K562 (cell line): Measurements from ENCODE around the gene SNRPA. TPM values are rescaled to one million over a fixed set of nuclear protein-coding genes. Genes with fewer than 3 reads are reported as not detected.

Experiments used
- ARID1B ChIP-seq: fragments of 450-650 bp; IDR thresholded peaks from 2 replicates; pipeline ENCODE4 v1.6.1; 2016; ENCODE audit warnings: antibody characterized with exemption, mild to moderate bottlenecking, inconsistent platforms
- ETS2 ChIP-seq: IDR thresholded peaks from 2 replicates; pipeline ENCODE4 v1.6.1; 2016; ENCODE audit warnings: borderline replicate concordance, missing genetic modification characterization, mild to moderate bottlenecking, moderate library complexity, missing compliant biosample characterization; ENCODE audit not compliant: poor library complexity, severe bottlenecking
- HNRNPL ChIP-seq: fragments of 200-400 bp; formaldehyde crosslinking; IDR thresholded peaks from 2 replicates; pipeline ENCODE4 v1.6.1; 2017; ENCODE audit warnings: low read depth, mild to moderate bottlenecking, low read length
- KAT8 ChIP-seq: fragments of 450-650 bp; IDR thresholded peaks from 2 replicates; pipeline ENCODE4 v1.6.1; 2016; ENCODE audit warnings: low read depth, mild to moderate bottlenecking
- NCOA4 ChIP-seq: fragments of 450-650 bp; IDR thresholded peaks from 2 replicates; pipeline ENCODE4 v1.6.1; 2018; ENCODE audit warnings: mild to moderate bottlenecking; ENCODE audit not compliant: partially characterized antibody
- NR2C1 ChIP-seq, 2 experiments: fragments of 450-650 bp; IDR thresholded peaks; 2 replicates each; pipeline ENCODE4 v1.6.1; 2017; ENCODE audit warnings: mild to moderate bottlenecking in 2 of 2, antibody characterized with exemption in 1 of 2, inconsistent platforms in 1 of 2, missing compliant biosample characterization in 1 of 2, missing genetic modification characterization in 1 of 2
- POLR2AphosphoS2 ChIP-seq: IDR thresholded peaks from 2 replicates; pipeline ENCODE4 v1.6.1; 2012; ENCODE audit warnings: low read length, improper control_type of control experiment
- RCOR1 ChIP-seq, 2 experiments: IDR thresholded peaks; 2 replicates each; pipeline ENCODE4 v1.6.1; 2012; ENCODE audit warnings: low read depth in 2 of 2, low read length in 2 of 2, borderline replicate concordance in 1 of 2, improper control_type of control experiment in 1 of 2
- polyA plus RNA-seq, 8 experiments: library from polyadenylated mRNA; depleted of rRNA in 4 of 8; stranded (reverse) in 5 of 8; unstranded in 3 of 8; fragments of >200 nt; fragmentation: Nextera tagmentation in 2 of 8; fragmentation: Illumina TruSeq in 1 of 8; extraction: Ambion mirVana in 2 of 8; extraction: Trizol in 1 of 8; gene quantifications; 2 replicates each; pipeline versions ENCODE4 v1.2.1 to v1.2.3, GENCODE V29; 2011 to 2014; ENCODE audit warnings: inconsistent platforms in 1 of 8, missing spikeins in 1 of 8
- total RNA-seq, 7 experiments: library from RNA; depleted of rRNA in 6 of 7; stranded (reverse); fragments of >200 nt in 6 of 7; fragmentation: Illumina TruSeq in 2 of 7; extraction: Trizol in 2 of 7; gene quantifications; 2 replicates each; pipeline versions ENCODE4 v1.2.1 to v1.2.3, GENCODE V29; 2011 to 2021; ENCODE audit warnings: low replicate concordance in 1 of 7
- TF ChIP-seq, protein P1 (sequence below): sonication (generic); formaldehyde crosslinking; IDR thresholded peaks from 2 replicates; pipeline ENCODE4 v1.8.1; 2023; ENCODE audit warnings: mild to moderate bottlenecking, missing genetic modification reagents
- TF ChIP-seq, protein P2 (sequence below): fragments of 250-450 bp; sonication (Bioruptor Pico); IDR thresholded peaks from 2 replicates; pipeline ENCODE4 v1.8.0; 2021; ENCODE audit warnings: moderate library complexity, mild to moderate bottlenecking, inconsistent platforms
- TF ChIP-seq, protein P3 (sequence below): sonication (generic); formaldehyde crosslinking; IDR thresholded peaks from 2 replicates; pipeline ENCODE4 v1.8.1; 2023; ENCODE audit warnings: mild to moderate bottlenecking, missing genetic modification reagents
- TF ChIP-seq, protein P4 (sequence below): IDR thresholded peaks from 2 replicates; pipeline ENCODE4 v1.6.1; 2016; ENCODE audit warnings: missing genetic modification characterization, missing compliant biosample characterization
- TF ChIP-seq, protein P5 (sequence below): fragments of 250-450 bp; sonication (Bioruptor Pico); IDR thresholded peaks from 2 replicates; pipeline ENCODE4 v1.4.0; 2020
- TF ChIP-seq, protein P6 (sequence below): fragments of 450-650 bp; formaldehyde crosslinking; IDR thresholded peaks from 2 replicates; pipeline ENCODE4 v1.4.0; 2020; ENCODE audit warnings: mild to moderate bottlenecking, moderate library complexity

SNRPA gene
- total and polyA plus RNA-seq, 9 of the 15 experiments (the other 6 are each of a cell fraction or from before 2014, with no cell fraction given): 16.3 to 311 (median 193) TPM

DNA sequence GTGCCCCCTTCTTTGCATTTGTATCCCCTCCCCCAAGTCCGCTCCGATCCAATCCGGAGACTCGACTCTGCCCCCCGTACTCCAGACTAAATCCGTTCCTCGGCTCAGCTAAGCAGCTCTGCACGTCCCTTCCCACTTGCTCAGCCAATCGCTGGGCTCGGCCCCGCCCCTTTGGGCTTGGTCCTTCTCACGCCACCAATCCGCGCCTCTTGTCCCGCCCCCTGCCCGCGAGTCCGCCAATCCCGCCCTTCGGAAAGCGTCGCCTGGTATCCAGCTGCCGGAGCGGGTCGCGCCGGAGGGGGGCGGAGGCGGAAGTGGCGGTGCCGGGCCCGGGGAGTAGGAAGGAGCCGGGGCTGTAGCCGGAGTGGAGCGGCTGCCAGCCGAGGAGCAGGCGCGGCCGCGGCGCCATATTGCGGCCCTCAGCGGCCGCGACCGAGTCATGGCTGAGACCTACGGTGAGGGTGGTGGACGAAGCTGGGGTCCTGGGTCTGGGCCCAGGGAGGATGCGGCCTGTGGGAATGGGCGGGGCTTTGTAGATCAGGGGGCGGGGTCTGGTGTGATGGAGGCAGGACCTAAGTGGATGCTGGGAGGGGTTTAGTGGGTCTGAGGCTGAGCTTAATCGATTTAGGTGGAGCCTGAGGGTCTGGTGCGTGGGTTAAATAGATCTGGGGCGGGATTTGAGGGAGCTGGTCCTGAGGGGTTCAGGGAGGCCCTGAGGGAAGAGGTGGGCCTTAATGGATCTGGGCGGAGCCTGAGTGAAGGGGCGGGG is 27.1 kb downstream of the SNRPA start, which contains the start of gene RAB4B (continued):
- TF ChIP-seq RCOR1 (IDR thresholded peaks at IDR 0.05; ENCODE audit: borderline replicate concordance in 1 of 2, low read depth in 2 of 2, low read length in 2 of 2) (peak in 1 of 2 experiments; percentile 82; a peak in 1 of 4 replicates), ETS2 (tag) (no peak), POLR2AphosphoS2 (no peak), HNRNPL (no peak), KAT8 (no peak), NR2C1 (IDR thresholded peaks at IDR 0.05) (no peak), NR2C1 (tag; IDR thresholded peaks at IDR 0.05) (no peak), ARID1B (no peak), NCOA4 (no peak)
- TF ChIP-seq, protein P1, sequence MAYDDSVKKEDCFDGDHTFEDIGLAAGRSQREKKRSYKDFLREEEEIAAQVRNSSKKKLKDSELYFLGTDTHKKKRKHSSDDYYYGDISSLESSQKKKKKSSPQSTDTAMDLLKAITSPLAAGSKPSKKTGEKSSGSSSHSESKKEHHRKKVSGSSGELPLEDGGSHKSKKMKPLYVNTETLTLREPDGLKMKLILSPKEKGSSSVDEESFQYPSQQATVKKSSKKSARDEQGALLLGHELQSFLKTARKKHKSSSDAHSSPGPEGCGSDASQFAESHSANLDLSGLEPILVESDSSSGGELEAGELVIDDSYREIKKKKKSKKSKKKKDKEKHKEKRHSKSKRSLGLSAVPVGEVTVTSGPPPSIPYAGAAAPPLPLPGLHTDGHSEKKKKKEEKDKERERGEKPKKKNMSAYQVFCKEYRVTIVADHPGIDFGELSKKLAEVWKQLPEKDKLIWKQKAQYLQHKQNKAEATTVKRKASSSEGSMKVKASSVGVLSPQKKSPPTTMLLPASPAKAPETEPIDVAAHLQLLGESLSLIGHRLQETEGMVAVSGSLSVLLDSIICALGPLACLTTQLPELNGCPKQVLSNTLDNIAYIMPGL (CRISPR knock-in tag): no peak; the same call in 1 of the 2 replicates
- TF ChIP-seq, protein P2, sequence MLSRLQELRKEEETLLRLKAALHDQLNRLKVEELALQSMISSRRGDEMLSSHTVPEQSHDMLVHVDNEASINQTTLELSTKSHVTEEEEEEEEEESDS (CRISPR knock-in tag): no peak
- TF ChIP-seq, protein P3, sequence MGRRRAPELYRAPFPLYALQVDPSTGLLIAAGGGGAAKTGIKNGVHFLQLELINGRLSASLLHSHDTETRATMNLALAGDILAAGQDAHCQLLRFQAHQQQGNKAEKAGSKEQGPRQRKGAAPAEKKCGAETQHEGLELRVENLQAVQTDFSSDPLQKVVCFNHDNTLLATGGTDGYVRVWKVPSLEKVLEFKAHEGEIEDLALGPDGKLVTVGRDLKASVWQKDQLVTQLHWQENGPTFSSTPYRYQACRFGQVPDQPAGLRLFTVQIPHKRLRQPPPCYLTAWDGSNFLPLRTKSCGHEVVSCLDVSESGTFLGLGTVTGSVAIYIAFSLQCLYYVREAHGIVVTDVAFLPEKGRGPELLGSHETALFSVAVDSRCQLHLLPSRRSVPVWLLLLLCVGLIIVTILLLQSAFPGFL (CRISPR knock-in tag): no peak
- TF ChIP-seq, protein P4, sequence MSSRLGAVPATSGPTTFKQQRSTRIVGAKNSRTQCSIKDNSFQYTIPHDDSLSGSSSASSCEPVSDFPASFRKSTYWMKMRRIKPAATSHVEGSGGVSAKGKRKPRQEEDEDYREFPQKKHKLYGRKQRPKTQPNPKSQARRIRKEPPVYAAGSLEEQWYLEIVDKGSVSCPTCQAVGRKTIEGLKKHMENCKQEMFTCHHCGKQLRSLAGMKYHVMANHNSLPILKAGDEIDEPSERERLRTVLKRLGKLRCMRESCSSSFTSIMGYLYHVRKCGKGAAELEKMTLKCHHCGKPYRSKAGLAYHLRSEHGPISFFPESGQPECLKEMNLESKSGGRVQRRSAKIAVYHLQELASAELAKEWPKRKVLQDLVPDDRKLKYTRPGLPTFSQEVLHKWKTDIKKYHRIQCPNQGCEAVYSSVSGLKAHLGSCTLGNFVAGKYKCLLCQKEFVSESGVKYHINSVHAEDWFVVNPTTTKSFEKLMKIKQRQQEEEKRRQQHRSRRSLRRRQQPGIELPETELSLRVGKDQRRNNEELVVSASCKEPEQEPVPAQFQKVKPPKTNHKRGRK (tag): no peak
- TF ChIP-seq, protein P5, sequence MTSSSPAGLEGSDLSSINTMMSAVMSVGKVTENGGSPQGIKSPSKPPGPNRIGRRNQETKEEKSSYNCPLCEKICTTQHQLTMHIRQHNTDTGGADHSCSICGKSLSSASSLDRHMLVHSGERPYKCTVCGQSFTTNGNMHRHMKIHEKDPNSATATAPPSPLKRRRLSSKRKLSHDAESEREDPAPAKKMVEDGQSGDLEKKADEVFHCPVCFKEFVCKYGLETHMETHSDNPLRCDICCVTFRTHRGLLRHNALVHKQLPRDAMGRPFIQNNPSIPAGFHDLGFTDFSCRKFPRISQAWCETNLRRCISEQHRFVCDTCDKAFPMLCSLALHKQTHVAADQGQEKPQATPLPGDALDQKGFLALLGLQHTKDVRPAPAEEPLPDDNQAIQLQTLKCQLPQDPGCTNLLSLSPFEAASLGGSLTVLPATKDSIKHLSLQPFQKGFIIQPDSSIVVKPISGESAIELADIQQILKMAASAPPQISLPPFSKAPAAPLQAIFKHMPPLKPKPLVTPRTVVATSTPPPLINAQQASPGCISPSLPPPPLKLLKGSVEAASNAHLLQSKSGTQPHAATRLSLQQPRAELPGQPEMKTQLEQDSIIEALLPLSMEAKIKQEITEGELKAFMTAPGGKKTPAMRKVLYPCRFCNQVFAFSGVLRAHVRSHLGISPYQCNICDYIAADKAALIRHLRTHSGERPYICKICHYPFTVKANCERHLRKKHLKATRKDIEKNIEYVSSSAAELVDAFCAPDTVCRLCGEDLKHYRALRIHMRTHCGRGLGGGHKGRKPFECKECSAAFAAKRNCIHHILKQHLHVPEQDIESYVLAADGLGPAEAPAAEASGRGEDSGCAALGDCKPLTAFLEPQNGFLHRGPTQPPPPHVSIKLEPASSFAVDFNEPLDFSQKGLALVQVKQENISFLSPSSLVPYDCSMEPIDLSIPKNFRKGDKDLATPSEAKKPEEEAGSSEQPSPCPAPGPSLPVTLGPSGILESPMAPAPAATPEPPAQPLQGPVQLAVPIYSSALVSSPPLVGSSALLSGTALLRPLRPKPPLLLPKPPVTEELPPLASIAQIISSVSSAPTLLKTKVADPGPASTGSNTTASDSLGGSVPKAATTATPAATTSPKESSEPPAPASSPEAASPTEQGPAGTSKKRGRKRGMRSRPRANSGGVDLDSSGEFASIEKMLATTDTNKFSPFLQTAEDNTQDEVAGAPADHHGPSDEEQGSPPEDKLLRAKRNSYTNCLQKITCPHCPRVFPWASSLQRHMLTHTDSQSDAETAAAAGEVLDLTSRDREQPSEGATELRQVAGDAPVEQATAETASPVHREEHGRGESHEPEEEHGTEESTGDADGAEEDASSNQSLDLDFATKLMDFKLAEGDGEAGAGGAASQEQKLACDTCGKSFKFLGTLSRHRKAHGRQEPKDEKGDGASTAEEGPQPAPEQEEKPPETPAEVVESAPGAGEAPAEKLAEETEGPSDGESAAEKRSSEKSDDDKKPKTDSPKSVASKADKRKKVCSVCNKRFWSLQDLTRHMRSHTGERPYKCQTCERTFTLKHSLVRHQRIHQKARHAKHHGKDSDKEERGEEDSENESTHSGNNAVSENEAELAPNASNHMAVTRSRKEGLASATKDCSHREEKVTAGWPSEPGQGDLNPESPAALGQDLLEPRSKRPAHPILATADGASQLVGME (CRISPR knock-in tag): no peak
- TF ChIP-seq, protein P6, sequence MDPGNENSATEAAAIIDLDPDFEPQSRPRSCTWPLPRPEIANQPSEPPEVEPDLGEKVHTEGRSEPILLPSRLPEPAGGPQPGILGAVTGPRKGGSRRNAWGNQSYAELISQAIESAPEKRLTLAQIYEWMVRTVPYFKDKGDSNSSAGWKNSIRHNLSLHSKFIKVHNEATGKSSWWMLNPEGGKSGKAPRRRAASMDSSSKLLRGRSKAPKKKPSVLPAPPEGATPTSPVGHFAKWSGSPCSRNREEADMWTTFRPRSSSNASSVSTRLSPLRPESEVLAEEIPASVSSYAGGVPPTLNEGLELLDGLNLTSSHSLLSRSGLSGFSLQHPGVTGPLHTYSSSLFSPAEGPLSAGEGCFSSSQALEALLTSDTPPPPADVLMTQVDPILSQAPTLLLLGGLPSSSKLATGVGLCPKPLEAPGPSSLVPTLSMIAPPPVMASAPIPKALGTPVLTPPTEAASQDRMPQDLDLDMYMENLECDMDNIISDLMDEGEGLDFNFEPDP (CRISPR knock-in tag): no peak
